Measurements from ENCODE around the gene ZNF839.

The ZNF839 gene

DNA sequence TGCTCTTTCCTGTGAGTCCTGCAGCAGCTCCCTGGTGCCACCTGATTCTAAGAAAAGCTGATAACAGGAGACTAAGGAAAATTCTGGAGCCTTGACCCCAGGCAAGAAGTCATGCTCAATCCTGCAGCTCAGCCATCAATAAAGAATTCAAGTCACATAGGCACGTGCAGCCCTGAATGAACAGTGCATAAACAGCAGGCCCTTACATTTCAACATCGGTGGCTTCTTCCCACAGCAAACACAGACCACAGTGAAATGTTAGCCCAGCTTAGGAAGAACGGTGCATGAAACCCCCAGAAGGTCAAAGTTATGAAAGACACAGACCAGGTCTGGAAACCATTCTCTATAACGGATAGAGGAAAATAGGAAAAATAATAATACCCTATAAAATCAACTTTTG is 32.7 kb downstream of the ZNF839 start:
- Histone ChIP-seq H3K9me3 (replicated peaks; ENCODE audit: insufficient read depth, low read length) (no peaks in the 10 kb centered on the region), H3K27me3 (replicated peaks; ENCODE audit: insufficient read depth, low read length) (no peaks in the 10 kb centered on the region), H4K20me1 (ENCODE audit: insufficient read depth, low read length) (no peaks in the 10 kb centered on the region), H3K79me2 (ENCODE audit: low read length) (no peaks in the 10 kb centered on the region), H3K9ac (ENCODE audit: low read length) (no peak overlapping the region), H3K9me2 (replicated peaks; ENCODE audit: insufficient read depth, low read length) (no peaks in the 10 kb centered on the region), H3F3A (ENCODE audit: insufficient read depth, low read length) (no peaks in the 10 kb centered on the region), H3K4me2 (ENCODE audit: low read depth, low read length) (no peak overlapping the region), H3K4me1 (ENCODE audit: low read length) (no peaks in the 10 kb centered on the region), H3K4me3 (ENCODE audit: low read length) (no peak overlapping the region), H2AFZ (ENCODE audit: low read length) (no peak overlapping the region), H3K27ac (ENCODE audit: low read length) (no peak overlapping the region), H3K36me3 (replicated peaks; ENCODE audit: insufficient read depth, low read length) (no peaks in the 10 kb centered on the region)
- TF ChIP-seq EZH2 (optimal IDR thresholded peaks at IDR 0.05; ENCODE audit: low read depth, low read length) = no peak
- TF ChIP-seq, protein P1, sequence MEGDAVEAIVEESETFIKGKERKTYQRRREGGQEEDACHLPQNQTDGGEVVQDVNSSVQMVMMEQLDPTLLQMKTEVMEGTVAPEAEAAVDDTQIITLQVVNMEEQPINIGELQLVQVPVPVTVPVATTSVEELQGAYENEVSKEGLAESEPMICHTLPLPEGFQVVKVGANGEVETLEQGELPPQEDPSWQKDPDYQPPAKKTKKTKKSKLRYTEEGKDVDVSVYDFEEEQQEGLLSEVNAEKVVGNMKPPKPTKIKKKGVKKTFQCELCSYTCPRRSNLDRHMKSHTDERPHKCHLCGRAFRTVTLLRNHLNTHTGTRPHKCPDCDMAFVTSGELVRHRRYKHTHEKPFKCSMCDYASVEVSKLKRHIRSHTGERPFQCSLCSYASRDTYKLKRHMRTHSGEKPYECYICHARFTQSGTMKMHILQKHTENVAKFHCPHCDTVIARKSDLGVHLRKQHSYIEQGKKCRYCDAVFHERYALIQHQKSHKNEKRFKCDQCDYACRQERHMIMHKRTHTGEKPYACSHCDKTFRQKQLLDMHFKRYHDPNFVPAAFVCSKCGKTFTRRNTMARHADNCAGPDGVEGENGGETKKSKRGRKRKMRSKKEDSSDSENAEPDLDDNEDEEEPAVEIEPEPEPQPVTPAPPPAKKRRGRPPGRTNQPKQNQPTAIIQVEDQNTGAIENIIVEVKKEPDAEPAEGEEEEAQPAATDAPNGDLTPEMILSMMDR (IDR thresholded peaks at IDR 0.05; ENCODE audit: low read length) = no peak
- no peak for TF ChIP-seq EZH2phosphoT487 (IDR thresholded peaks at IDR 0.05; ENCODE audit: low read length)
- no peak for DNase-seq

DNA sequence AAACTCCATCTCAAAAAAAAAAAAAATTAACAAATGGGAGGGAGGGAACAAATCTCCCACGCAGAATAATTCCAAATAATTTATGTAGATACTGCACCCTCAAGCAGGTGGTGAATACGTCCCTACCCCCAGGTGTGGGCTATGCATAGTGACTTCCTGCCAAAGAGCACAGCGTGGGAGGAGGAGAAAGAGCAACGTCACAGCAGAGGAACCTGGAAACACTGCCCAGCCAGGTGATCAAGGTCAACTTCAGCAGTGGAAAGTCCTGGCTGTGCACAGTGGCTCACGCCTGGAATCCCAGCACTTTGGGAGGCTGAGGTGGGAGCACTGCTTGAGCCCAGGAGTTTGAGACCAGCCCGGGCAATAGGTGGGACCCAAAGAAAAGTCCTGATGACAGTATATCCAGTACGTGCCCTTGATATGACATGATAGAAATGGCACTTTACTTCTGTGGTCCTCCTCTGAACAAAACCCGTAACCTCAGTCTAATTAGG is 33.6 kb downstream of the ZNF839 start:
- H3K4me2 ChIP-seq (ENCODE audit: low read depth, low read length) = no peak overlapping the region
- no peaks in the 10 kb centered on the region for H3K27me3 ChIP-seq (replicated peaks; ENCODE audit: insufficient read depth, low read length)
- no peaks in the 10 kb centered on the region for H3K9me3 ChIP-seq (replicated peaks; ENCODE audit: insufficient read depth, low read length)
- H3K9me2 ChIP-seq (replicated peaks; ENCODE audit: insufficient read depth, low read length) = no peaks in the 10 kb centered on the region
- H3F3A ChIP-seq (ENCODE audit: insufficient read depth, low read length) = no peaks in the 10 kb centered on the region
- H3K4me1 ChIP-seq (ENCODE audit: low read length) = no peaks in the 10 kb centered on the region
- no peaks in the 10 kb centered on the region for H3K79me2 ChIP-seq (ENCODE audit: low read length)
- no peak for TF ChIP-seq EZH2 (optimal IDR thresholded peaks at IDR 0.05; ENCODE audit: low read depth, low read length)
- TF ChIP-seq, protein P1 (IDR thresholded peaks at IDR 0.05; ENCODE audit: low read length) = no peak
- no peak for TF ChIP-seq EZH2phosphoT487 (IDR thresholded peaks at IDR 0.05; ENCODE audit: low read length)
- no peak overlapping the region for H3K4me3 ChIP-seq (ENCODE audit: low read length)
- H3K27ac ChIP-seq (ENCODE audit: low read length) = no peak overlapping the region
- no peaks in the 10 kb centered on the region for H4K20me1 ChIP-seq (ENCODE audit: insufficient read depth, low read length)
- no peaks in the 10 kb centered on the region for H3K36me3 ChIP-seq (replicated peaks; ENCODE audit: insufficient read depth, low read length)
- no peak for DNase-seq
- no peak overlapping the region for H2AFZ ChIP-seq (ENCODE audit: low read length)
- H3K9ac ChIP-seq (ENCODE audit: low read length) = no peak overlapping the region

DNA sequence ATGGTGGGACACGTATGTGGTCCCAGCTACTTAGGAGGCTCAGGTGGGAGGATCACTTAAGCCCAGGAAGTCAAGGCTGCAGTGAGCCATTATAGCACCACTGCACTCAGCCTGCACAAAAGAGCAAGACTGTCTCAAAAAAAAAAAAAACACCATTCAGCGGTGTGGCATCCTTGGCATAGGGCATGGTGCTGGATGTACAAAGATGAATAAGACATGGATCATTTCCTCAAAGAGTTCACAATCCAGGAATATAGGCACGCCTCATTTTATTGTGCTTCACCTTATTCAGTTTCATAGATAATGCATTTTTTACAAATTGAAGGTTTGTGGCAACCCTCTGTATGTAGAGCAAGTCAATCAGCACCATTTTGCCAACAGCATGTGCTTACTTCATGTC is 36.7 kb downstream of the ZNF839 start:
- no peaks in the 10 kb centered on the region for H3F3A ChIP-seq (ENCODE audit: insufficient read depth, low read length)
- H2AFZ ChIP-seq (ENCODE audit: low read length) = no peak overlapping the region
- no peak overlapping the region for H3K4me2 ChIP-seq (ENCODE audit: low read depth, low read length)
- no peaks in the 10 kb centered on the region for H3K36me3 ChIP-seq (replicated peaks; ENCODE audit: insufficient read depth, low read length)
- H3K9me2 ChIP-seq (replicated peaks; ENCODE audit: insufficient read depth, low read length) = no peaks in the 10 kb centered on the region
- H3K9me3 ChIP-seq (replicated peaks; ENCODE audit: insufficient read depth, low read length) = no peaks in the 10 kb centered on the region
- no peak overlapping the region for H3K27ac ChIP-seq (ENCODE audit: low read length)
- no peaks in the 10 kb centered on the region for H3K79me2 ChIP-seq (ENCODE audit: low read length)
- no peaks in the 10 kb centered on the region for H3K27me3 ChIP-seq (replicated peaks; ENCODE audit: insufficient read depth, low read length)
- H3K9ac ChIP-seq (ENCODE audit: low read length) = no peak overlapping the region
- DNase-seq = no peak
- no peak overlapping the region for H3K4me3 ChIP-seq (ENCODE audit: low read length)
- TF ChIP-seq EZH2 (optimal IDR thresholded peaks at IDR 0.05; ENCODE audit: low read depth, low read length) = no peak
- TF ChIP-seq, protein P1 (IDR thresholded peaks at IDR 0.05; ENCODE audit: low read length) = no peak
- TF ChIP-seq EZH2phosphoT487 (IDR thresholded peaks at IDR 0.05; ENCODE audit: low read length) = no peak
- no peaks in the 10 kb centered on the region for H4K20me1 ChIP-seq (ENCODE audit: insufficient read depth, low read length)
- no peaks in the 10 kb centered on the region for H3K4me1 ChIP-seq (ENCODE audit: low read length)
